ENCODE measurements around the gene P3H4.

Gene P3H4

GRCh38 chr17:41823580-41823979 is 11.8 kb upstream of the P3H4 start:
- TF ChIP-seq ZFX (IDR thresholded peaks at IDR 0.05; ENCODE audit: borderline replicate concordance) = no peak
- TF ChIP-seq CTCF (IDR thresholded peaks at IDR 0.05) = no peak
- no peak overlapping the region for H3K27ac ChIP-seq

- TF ChIP-seq CTCF (IDR thresholded peaks at IDR 0.05) (no peak), ZFX (IDR thresholded peaks at IDR 0.05; ENCODE audit: borderline replicate concordance) (no peak)
- H3K27ac ChIP-seq = no peak overlapping the region
Observed at GRCh38 chr17:41823141-41823524, 11.4 kb upstream of the P3H4 start.

GRCh38 chr17:41822216-41823140 is 10.7 kb upstream of the P3H4 start:
- TF ChIP-seq CTCF (IDR thresholded peaks at IDR 0.05) (no peak), ZFX (IDR thresholded peaks at IDR 0.05; ENCODE audit: borderline replicate concordance) (no peak)
- H3K27ac ChIP-seq = no peak overlapping the region

- H3K27ac ChIP-seq = no peak overlapping the region
Observed at GRCh38 chr17:41821776-41822175, 10.0 kb upstream of the P3H4 start.

GRCh38 chr17:41818024-41818423 is 6.3 kb upstream of the P3H4 start:
- no peak overlapping the region for H3K27ac ChIP-seq
- no peak for TF ChIP-seq CTCF (IDR thresholded peaks at IDR 0.05)

More at GRCh38 chr17:41821776-41822175, 10.0 kb upstream of the P3H4 start:
- TF ChIP-seq CTCF (IDR thresholded peaks at IDR 0.05) (no peak), ZFX (IDR thresholded peaks at IDR 0.05; ENCODE audit: borderline replicate concordance) (no peak)

- TF ChIP-seq CTCF (IDR thresholded peaks at IDR 0.05) (no peak), ZFX (IDR thresholded peaks at IDR 0.05; ENCODE audit: borderline replicate concordance) (no peak)
- H3K27ac ChIP-seq = no peak overlapping the region
Observed at GRCh38 chr17:41816637-41817320, 5.0 kb upstream of the P3H4 start.

- TF ChIP-seq CTCF (IDR thresholded peaks at IDR 0.05) (no peak), ZFX (IDR thresholded peaks at IDR 0.05; ENCODE audit: borderline replicate concordance) (no peak)
- peak overlapping the region; percentile 92 for H3K27ac ChIP-seq
Observed at GRCh38 chr17:41814195-41814594, 2.4 kb upstream of the P3H4 start.
